ENCODE data around the gene POP4.

POP4 gene

GRCh38 chr19:29629836-29630534, 23.9 kb downstream of the POP4 start:
- DNase-seq (ENCODE audit: low read depth in 1 of 2, low spot score in 1 of 2) = no peak

GRCh38 chr19:29630655-29631054, 24.6 kb downstream of the POP4 start:
- no peak for DNase-seq (ENCODE audit: low read depth in 1 of 2, low spot score in 1 of 2)

- DNase-seq (ENCODE audit: low read depth in 1 of 2, low spot score in 1 of 2) = no peak
Observed at GRCh38 chr19:29631450-29631849, 25.4 kb downstream of the POP4 start.

GRCh38 chr19:29634002-29634401, 27.9 kb downstream of the POP4 start:
- no peak for DNase-seq (ENCODE audit: low read depth in 1 of 2, low spot score in 1 of 2)

GRCh38 chr19:29634423-29635130, 28.5 kb downstream of the POP4 start:
- no peak for DNase-seq (ENCODE audit: low read depth in 1 of 2, low spot score in 1 of 2)

DNA sequence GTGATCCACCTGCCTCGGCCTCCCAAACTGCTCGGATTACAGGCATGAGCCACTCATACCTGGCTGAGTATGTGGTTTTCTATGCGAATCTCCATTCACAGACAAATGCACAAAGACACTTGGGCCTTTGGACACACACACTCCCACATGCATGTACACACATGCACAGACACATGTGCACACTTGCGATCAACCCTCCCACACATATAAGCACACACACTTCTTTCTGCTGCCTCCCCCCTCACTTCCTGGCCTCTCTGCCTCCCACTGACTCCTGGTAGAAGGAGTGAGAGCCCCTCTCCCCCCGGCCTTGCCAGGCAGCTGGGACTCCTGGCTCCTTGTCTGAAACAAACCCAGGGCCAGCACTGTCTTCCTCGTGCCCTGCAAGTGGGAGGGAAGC, 29.9 kb downstream of the POP4 start:
- no peak for DNase-seq (ENCODE audit: low read depth in 1 of 2, low spot score in 1 of 2)

GRCh38 chr19:29636553-29637360, 30.7 kb downstream of the POP4 start:
- DNase-seq (ENCODE audit: low read depth in 1 of 2, low spot score in 1 of 2) = no peak

DNA sequence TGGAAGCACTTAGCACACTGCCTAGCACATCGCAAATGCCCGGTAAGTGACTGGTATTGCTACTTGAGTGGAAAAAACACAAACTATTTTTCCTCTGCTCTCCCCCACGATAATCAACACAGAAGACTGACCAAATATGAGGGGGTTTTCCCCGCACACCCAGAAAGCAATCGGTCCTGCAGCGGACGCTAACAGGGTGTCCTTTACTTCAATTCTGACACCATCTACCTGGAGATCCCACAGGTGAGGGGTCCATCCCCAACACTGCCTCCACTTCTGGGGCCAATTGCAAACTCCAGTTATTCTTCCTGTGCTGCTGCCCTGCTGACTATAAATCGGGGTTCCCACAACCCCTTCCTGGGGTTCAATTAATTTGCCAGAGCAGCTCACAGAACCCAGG, 33.0 kb downstream of the POP4 start:
- no peak for DNase-seq (ENCODE audit: low read depth in 1 of 2, low spot score in 1 of 2)

GRCh38 chr19:29640231-29640630, 34.1 kb downstream of the POP4 start:
- no peak for DNase-seq (ENCODE audit: low read depth in 1 of 2, low spot score in 1 of 2)

- no peak for DNase-seq (ENCODE audit: low read depth in 1 of 2, low spot score in 1 of 2)
Observed at GRCh38 chr19:29641597-29641996, 35.5 kb downstream of the POP4 start.

- DNase-seq (ENCODE audit: low read depth in 1 of 2, low spot score in 1 of 2) = no peak
Observed at GRCh38 chr19:29643361-29643935, 37.4 kb downstream of the POP4 start.

GRCh38 chr19:29644210-29644609, 38.1 kb downstream of the POP4 start:
- DNase-seq (ENCODE audit: low read depth in 1 of 2, low spot score in 1 of 2) = no peak

- no peak for DNase-seq (ENCODE audit: low read depth in 1 of 2, low spot score in 1 of 2)
Observed at GRCh38 chr19:29645491-29645867, 39.4 kb downstream of the POP4 start.

DNA sequence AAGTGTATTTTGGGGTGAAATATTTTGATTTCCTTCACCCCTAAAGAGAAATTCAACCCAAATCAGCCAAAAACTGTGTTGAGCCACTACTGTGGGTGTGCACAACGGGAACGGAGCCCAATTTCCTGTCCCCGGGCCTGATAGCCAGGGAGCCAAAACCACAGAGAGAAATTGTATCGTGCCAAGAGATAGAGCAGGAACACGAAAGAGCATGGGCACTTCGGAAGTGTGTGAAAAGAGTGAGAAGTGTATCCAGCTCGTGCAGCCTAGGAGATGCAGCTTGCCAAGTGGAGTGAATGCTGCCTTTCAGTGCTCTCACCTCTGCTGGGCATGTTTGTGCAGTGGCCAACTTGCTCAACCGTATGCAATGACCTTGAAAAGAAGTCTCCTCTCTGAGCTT, 39.8 kb downstream of the POP4 start:
- DNase-seq (ENCODE audit: low read depth in 1 of 2, low spot score in 1 of 2) = no peak

DNA sequence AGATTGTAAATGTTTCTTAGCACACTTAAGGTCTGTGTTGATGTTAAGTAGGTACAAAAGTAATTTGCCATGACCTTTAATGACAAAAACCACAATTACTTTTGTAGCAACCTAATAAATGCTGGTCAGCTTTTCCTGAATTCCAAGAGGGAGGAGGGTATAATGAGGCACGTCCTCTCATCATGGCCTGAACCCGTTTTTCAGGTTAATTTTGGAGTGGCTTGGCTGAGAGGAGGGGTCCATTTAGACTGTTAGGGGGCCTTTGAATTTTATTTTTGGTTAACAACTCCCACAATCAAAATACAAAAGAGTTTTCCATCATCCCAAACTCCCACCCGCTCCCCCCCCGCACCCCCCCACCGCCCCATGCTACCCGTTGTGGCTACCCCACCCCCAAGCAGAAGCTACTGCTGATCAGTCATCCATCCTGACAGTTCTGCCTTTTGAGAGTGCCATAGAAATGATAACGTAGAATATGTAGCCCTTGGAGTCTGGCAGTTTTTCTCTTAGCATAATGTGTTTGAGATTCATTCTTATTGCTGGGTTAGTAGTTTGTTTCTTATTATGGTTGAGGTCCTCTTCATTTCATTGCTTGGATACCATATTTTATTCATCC, 44.8 kb downstream of the POP4 start:
- DNase-seq (ENCODE audit: low read depth in 1 of 2, low spot score in 1 of 2) = no peak

GRCh38 chr19:29651622-29652394, 45.7 kb downstream of the POP4 start:
- no peak for DNase-seq (ENCODE audit: low read depth in 1 of 2, low spot score in 1 of 2)

DNA sequence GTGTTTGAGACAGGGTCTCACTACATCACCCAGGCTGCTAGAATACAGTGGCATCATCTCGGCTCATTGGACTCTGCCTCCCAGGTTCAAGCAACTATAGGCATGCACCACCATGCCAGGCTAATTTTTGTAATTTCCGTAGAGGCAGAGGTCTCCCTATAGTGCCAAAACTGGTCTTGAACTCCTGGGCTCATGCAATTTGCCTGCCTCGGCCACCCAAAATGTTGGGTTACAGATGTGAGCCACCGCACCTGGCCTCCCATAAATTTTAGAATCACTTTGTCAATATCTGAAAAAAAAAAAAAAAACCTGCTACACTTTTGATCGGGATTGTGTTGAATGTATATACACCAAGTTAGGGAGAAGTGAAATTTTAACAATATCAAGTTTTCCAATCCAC, 47.3 kb downstream of the POP4 start:
- DNase-seq (ENCODE audit: low read depth in 1 of 2, low spot score in 1 of 2) = no peak

DNA sequence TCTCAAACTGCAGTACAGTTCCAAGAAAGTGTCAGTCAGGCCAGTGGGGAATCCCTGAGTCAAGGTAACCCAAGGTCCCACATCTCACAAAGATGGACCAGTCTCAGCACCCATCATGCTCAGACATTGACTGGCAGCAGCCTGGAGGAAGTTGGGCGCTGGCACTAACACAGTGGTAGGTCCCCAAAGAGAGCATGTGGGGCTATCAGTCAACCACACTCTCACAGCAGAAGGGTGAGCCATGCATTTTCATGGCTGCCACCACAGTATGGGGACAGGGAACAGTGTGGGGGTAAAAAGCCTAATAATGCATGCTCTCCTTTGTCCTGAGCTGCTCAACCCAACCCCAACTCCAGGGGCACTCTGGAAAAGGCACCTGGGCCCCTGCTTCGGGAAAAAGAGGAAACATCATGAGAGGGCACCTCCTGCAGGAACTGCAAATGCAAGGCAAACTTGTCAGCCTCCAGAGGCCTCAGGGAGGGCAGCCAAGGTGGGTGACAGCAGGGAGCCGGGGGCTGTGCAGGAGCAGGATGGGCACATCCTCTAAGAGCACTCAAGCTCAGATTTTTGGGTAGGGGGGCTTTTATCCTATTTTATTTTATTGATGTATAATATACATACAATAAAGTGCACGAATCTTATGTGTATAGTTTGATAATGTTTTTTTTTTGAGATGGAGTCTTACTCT, 49.7 kb downstream of the POP4 start:
- DNase-seq (ENCODE audit: low read depth in 1 of 2, low spot score in 1 of 2) = no peak

DNA sequence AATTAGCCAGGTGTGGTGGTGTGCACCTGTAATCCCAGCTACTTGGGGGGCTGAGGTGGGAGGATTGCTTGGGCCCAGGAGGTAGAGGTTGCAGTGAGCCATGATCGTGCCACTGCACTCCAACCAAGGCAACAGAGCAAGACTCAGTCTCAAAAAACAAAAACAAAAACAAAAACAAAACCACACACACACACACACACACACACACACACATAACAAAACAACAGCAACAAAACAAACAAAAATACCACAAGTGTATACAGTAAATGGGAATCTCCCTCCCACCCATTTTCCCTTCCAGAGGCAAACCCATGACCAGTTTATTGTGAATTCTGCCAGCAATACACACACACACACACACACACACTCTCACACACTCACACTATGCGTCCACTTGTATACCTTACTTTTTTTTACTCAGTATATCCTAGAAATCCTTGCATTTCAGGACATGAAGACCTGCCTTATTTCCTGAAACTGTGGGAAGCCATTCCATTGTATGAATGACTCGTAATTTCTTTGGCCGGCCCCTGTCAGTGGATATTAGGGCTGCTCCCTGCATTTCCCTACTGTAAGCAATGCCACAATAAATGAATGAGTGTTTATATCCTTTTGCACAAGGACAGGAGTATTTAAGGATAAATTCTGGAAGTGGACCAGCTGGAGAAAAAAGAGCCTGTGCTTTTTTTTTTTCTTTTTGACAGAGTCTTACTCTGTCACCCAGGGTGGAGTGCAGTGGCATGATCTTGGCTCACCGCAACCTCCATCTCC, 52.3 kb downstream of the POP4 start:
- DNase-seq (ENCODE audit: low read depth in 1 of 2, low spot score in 1 of 2) = no peak
